HPDE6-E6E7 (cell line): Measurements from ENCODE around the gene FUOM.
A peak's percentile ranks its signal among the peaks of the same experiment; 100 is the strongest.
"Not testable (repeated sequence)": the region's sequence is repeated elsewhere in the genome, so short reads cannot be mapped to it uniquely, and the experiment has no call there.

ENCODE experiments used
- DNase-seq: peaks from one replicate; pipeline ENCODE4 v3.0.0; 2011; ENCODE audit warnings: missing footprints; ENCODE audit errors: extremely low spot score

FUOM gene

DNA sequence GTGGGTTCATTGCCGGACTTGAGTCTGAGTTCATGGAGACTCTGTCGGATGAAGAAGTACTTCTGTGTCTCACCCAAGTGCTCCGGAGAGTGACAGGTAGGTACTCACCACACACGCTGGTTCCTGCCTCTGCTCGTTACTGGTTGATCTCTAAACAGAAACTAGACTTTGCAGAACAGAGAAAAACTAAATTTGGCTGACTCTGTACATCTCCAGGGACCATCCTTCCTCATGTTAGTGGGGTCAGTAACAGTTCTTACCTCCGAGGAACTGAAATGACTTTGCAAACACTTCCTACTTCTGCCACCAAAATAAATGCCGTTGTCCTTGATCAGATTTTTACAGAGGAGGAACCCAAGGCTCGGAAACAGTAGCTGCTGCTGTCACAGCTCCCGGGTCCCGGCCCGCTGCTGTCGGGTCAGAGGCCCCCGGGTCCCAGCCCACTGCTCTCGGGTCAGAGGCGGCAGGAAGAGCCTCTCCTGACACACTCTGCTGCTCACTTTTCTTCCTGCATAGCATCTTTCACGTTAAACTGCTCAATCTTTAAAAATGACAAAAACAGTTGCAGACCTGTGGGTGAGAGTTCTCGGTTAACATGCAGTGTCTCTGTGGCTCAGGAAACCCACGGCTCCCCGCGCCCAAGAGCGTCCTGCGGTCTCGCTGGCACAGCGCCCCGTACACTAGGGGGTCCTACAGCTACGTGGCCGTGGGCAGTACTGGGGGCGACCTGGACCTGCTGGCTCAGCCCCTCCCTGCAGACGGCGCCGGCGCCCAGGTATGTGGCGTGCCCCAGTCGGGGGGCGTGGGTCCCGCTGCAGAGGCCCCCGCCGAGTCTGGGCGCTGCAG, 31.4 kb upstream of the FUOM start:
- DNase-seq = no peak

DNA sequence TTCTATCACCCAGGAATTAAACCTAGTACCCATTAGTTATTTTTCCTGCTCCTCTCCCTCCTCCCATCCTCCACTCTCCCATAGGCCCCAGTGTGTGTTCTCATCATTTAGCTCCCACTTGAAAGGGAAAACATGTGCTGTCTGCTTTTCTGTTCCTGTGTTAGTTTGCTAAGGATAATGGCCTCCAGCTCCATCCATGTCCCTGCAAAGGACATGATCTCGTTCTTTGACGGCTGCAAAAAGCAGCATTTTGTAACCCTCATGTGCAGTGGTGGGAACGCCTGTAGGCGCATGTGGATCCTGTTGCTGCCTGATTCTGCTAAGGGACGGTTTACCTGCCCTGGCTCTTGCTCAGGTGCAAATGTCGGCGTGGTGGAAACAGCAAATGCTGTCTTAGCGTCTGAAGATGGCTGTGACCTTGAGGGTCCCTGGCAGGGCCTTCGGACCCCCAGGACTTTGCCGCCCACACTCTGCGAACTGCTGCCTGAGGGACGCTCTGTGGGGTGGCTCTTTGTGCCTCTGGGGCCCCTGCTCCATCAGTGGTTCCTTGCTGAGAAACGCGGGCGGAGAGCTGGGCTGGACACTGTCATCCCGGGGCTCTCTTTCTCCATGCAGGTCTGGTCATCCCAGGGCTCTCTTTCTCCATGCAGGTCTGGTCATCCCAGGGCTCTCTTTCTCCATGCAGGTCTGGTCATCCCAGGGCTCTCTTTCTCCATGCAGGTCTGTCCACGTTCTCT, 30.6 kb upstream of the FUOM start:
- no peak for DNase-seq

- not testable (repeated sequence) for DNase-seq
Measured at GRCh38 chr10:133386951-133387350, 29.1 kb upstream of the FUOM start.

- DNase-seq = no peak
Measured at GRCh38 chr10:133385214-133385613, 27.4 kb upstream of the FUOM start.

GRCh38 chr10:133384071-133384470, 26.3 kb upstream of the FUOM start:
- no peak for DNase-seq

GRCh38 chr10:133383551-133383950, 25.7 kb upstream of the FUOM start:
- DNase-seq = no peak

DNA sequence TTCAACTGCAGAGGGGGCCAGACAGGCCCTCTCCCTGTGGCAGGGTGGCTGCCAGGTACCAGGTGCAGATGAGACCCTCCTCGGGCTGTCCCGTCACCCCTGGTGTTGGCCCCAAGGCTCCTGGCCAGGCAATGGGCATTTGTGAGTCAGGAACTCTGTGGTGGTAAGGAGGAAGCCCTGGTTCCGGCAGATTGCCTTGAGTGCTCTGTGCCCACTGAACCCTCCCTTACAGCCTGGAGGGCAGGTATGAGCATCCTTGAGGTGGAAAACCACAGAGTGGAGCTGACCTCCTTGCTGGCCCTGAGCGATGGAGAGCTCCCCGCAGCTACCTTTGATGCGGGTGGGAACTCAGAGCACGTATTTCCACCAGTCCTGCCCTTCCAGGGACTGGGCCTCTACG, 23.2 kb upstream of the FUOM start:
- DNase-seq = no peak

DNA sequence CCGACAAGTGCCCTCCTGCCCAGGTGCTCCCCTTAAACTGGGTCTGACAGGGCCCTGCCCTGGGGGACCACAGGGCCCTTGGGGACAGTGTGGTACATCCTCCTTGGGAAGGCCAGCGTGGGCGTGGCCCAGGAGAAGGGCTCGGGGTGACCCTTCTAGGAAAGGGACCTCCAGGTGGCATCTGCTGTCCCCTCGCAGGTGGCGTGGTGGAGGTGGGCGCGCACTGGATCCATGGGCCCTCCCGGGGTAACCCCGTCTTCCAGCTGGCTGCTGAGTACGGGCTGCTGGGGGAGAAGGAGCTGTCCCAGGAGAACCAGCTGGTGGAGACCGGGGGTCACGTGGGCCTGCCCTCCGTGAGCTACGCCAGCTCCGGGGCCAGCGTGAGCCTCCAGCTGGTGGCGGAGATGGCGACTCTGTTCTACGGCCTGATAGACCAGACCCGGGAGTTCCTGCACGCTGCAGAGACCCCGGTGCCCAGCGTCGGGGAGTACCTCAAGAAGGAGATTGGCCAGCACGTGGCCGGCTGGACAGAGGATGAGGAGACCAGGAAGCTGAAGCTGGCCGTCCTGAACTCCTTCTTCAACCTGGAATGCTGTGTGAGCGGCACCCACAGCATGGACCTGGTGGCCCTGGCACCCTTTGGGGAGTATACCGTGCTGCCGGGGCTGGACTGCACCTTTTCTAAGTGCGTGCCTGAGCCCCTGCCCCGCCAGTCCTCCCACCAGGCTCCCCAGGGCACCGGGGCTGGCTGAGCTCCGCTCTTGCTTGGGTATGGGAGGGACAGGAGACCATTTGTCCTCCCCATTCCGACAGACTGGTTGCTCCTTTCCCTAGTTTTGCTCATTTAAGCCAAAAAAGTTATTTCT, 22.2 kb upstream of the FUOM start:
- DNase-seq = no peak

DNA sequence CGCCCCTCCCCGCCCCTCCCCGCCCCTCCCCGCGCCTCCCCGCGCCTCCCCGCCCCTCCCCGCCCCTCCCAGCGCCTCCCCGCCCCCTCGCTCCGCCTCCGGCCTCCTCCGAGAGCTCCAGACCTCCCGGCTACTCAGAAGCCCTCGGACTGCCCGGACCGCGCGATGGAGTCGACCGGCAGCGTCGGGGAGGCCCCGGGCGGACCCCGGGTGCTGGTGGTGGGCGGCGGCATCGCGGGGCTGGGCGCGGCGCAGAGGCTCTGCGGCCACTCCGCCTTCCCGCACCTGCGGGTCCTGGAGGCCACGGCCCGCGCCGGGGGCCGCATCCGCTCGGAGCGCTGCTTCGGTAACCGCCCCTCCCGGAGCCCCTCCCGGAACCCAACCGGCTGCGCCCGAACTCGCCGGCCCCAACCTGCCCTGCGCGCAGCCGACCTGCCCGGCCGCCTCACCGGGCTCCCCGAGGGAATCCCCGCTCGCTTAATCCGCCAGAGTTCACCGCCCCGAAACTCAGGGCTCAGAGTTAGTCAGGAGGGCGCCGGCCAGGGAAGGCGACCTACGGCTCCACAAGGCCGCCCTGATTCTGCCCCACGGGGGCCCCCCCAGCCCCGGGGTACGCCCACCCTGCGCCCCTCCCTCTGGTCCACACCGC, 21.5 kb upstream of the FUOM start, which contains the start of gene PAOX:
Gene PAOX, plus strand, starts transcription at position 111 of the 649 bp plus-strand sequence. Its CDS starts 55 bp downstream, at position 166.
- DNase-seq = peak; percentile 69

- peak; percentile 49 for DNase-seq
Measured at GRCh38 chr10:133378251-133379096, 20.7 kb upstream of the FUOM start.

GRCh38 chr10:133377818-133378250, 20.0 kb upstream of the FUOM start:
- no peak for DNase-seq

- DNase-seq = no peak
Measured at GRCh38 chr10:133377025-133377817, 19.4 kb upstream of the FUOM start.

DNA sequence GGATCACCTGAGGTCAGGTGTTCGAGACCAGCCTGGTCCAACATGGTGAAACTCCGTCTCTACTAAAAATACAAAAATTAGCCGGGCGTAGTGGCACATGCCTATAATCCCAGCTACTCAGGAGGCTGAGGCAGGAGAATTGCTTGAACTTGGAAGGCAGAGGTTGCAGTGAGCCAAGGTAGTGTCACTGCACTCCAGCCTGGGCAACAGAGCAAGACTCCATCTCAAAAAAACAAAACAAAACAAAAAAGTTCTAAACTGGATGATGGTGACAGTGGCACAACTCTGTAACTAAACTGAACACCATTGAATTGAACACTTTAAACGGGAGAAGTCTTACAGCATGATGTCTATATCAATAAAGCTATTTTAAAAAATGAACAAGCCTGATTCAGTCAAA, 18.4 kb upstream of the FUOM start:
- DNase-seq = not testable (repeated sequence)

DNA sequence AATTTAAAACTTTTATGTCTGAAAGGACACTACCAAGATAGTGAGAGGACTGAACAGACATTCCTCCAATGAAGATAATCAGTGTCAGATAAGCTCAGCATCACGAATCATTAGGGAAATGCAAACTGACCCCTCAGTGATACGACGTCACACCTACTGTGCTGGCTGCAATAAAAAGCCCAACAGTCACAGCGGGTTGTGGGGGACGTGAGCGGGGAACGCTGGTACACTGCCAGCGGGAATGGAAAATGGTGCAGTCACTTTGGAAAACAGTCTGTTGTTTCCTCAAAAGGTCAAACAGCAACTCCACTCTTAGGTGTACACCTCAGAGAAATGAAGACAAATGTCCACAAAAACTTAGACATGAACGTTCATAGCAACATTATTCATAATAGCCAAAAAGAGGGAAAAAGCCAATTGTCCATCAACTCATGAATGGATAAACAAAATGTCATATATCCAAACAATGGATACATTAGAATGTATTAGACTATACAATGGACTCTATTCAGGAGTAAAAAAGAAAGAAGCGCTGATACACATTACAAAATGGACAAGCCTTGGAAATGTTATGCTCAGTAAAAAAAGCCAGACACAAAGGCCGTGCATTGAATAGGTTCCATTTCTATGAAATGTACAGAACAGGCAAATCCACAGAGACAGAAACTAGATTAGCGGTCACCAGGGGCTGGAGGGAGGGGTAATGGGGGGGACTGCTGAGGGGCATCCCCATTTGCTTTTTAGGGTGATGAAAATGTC, 17.7 kb upstream of the FUOM start:
- DNase-seq = no peak

DNA sequence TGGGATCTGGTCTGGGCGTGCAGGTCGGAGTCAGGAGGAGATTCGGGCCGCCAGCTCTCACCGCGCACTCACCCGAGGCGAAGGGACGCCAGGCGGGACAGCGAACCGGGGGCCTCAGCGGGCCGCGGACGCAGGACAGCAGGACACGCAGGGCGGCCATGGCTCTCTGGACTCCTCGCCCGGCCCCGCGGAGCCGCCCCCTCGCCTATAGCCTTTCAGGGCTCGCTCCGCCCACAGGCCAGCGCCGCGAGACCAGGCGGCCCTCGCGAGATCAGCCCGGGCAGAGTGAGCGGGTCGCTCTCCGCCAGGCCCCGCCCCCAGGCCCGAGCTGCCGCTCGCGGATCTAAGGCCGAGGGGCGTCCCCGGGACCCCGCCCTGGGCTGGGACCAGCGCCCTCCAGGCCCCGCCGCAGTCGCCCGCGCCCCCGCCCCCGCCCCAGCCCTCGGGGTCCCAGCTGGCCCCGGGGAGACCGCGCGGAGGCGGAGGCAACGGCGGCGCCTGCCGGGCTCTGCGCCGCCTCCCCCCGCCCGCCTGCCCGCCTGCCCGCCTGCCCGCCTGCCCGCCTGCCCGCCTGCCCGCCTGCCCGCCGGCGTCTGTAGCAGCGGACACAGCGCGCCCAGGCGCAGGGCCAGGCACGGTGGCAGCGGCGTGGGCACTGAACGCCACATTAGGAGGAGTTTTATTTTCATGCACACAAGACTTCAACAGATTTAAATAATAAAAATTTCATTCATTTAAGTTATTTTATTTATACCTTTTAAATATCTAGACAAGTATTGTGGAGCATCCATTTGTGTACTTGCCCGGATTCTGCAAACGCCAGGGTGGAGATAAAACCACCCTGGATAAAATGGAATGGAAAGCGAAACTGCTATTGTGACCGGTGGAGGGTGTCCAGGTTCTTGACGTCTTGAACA, 15.6 kb upstream of the FUOM start, which contains the start of gene ECHS1:
Gene ECHS1, minus strand, starts transcription at position 181 of the 917 bp plus-strand sequence. Its CDS starts 21 bp downstream, at position 160.
- DNase-seq = peak; percentile 97

DNA sequence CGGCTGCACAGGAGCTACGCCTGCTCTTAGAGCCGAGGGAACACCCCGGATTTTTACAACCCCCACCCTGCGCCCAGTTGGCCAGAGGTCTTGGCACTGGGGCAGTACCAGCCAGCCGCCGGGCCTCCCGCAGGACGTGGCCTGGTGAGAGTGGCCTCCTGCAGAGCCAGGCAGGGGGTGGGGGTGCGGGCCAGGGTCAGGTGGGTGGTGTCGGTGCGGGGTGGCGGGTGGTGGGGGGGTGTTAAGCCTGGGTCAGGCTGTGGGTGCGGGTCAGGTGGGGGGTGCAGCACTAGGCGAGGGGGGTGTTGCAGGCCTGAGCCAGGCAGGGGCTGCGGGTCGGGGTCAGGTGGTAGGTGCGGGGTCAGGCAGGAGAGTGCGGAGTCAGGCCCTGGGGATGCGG, 14.7 kb upstream of the FUOM start:
- DNase-seq = no peak

DNA sequence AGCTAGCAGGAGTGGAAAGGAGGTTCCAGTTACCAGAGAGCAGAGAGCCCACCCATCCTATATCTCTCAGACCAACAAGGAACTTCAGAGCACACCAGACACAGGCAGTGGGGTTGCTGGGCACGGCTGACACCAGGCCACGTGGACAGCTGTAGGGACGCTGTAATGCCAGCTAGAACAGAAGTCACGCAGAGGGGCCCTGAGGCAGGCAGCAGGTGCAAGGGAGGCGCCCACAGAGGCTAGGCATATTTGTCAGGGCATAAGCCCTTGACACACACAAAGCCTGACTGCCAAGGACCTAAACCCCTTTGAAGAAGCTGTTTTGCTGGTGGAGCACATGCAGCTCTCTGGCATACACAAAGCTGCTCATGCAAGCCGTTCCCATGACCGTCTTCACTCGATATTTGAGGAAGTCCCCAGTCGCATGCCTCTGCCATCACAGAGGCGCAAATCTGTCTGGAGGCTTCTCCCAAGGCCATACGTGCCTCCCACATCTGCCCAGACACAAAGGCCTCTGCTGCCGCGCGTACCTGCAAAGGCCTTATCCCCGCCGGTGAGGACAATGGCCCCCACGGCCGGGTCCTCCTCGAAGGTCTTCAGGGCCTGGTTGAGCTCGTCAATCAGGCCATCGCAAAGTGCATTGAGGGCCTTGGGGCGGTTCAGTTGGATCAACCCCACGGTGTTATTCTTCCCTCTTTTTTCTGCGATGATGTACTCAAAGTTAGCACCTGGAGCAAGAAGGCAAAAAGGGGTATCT, 12.4 kb upstream of the FUOM start:
- no peak for DNase-seq
